RWPE2 (cell line): Measurements from ENCODE around the gene RIMBP2.

Experiments
- ATAC-seq: fragments of 200-7000 bp; cut with Tn5 transposase; 3 replicates; pipeline ENCODE4 v1.9.1; 2021; ENCODE audit warnings: low read depth
- DNase-seq: peaks from one replicate; pipeline ENCODE4 v3.0.0-alpha.2; 2020; ENCODE audit warnings: low spot score
- H3K27ac ChIP-seq: fragments of 450-650 bp; 2 replicates; pipeline ENCODE4 v1.5.1; 2017; ENCODE audit warnings: mild to moderate bottlenecking; ENCODE audit not compliant: poor library complexity, severe bottlenecking
- H3K27me3 ChIP-seq: fragments of 250-450 bp; sonication (Bioruptor Pico); 2 replicates; pipeline ENCODE4 v1.5.1; 2021; ENCODE audit warnings: mild to moderate bottlenecking, moderate library complexity; ENCODE audit not compliant: insufficient read depth, poor library complexity, severe bottlenecking
- H3K36me3 ChIP-seq: fragments of 250-450 bp; sonication (Bioruptor Pico); 2 replicates; pipeline ENCODE4 v1.5.1; 2020; ENCODE audit warnings: low read depth, mild to moderate bottlenecking, moderate library complexity
- H3K4me1 ChIP-seq: fragments of 250-450 bp; sonication (Bioruptor Pico); 2 replicates; pipeline ENCODE4 v1.5.1; 2021; ENCODE audit warnings: mild to moderate bottlenecking, moderate library complexity; ENCODE audit not compliant: insufficient read depth, poor library complexity, severe bottlenecking
- H3K4me3 ChIP-seq: fragments of 250-450 bp; sonication (Bioruptor Pico); 2 replicates; pipeline ENCODE4 v1.5.1; 2021; ENCODE audit warnings: mild to moderate bottlenecking, moderate library complexity; ENCODE audit not compliant: severe bottlenecking
- H3K9me3 ChIP-seq: fragments of 250-450 bp; sonication (Bioruptor Pico); 2 replicates; pipeline ENCODE4 v1.5.1; 2021; ENCODE audit warnings: mild to moderate bottlenecking, moderate library complexity; ENCODE audit not compliant: severe bottlenecking
- TF ChIP-seq, protein P1 (sequence below): fragments of 450-650 bp; IDR thresholded peaks from one replicate; pipeline ENCODE4 v1.5.1; 2017; ENCODE audit warnings: mild to moderate bottlenecking, moderate library complexity; ENCODE audit not compliant: poor library complexity, severe bottlenecking

Gene RIMBP2

DNA sequence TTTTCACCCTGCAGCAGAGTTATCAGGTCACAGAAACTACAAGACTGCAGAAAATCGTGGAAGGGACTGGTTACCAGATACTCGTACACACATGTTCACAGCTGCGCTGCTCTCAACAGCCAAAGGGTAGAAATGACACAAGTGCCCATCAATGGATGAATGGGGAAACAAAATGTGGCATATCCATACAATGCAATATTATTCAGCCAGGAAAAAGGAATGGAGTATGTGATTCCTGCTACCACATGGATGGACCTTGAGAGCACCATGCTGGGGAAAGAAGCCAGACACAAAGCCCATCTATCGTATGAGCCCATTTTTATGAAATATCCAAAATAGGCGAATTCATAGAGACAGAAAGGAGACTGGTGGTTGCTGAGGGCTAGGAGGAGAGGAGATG lies 1.7 kb upstream of the RIMBP2 start:
- H3K36me3 ChIP-seq = no peaks in the 10 kb centered on the region
- peaks cover 50% of the 10 kb centered on the region for H3K27me3 ChIP-seq
- H3K9me3 ChIP-seq = peaks cover 1% of the 10 kb centered on the region
- TF ChIP-seq, protein P1, sequence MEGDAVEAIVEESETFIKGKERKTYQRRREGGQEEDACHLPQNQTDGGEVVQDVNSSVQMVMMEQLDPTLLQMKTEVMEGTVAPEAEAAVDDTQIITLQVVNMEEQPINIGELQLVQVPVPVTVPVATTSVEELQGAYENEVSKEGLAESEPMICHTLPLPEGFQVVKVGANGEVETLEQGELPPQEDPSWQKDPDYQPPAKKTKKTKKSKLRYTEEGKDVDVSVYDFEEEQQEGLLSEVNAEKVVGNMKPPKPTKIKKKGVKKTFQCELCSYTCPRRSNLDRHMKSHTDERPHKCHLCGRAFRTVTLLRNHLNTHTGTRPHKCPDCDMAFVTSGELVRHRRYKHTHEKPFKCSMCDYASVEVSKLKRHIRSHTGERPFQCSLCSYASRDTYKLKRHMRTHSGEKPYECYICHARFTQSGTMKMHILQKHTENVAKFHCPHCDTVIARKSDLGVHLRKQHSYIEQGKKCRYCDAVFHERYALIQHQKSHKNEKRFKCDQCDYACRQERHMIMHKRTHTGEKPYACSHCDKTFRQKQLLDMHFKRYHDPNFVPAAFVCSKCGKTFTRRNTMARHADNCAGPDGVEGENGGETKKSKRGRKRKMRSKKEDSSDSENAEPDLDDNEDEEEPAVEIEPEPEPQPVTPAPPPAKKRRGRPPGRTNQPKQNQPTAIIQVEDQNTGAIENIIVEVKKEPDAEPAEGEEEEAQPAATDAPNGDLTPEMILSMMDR = no peak
- H3K4me3 ChIP-seq = no peak overlapping the region
- DNase-seq (no peak), ATAC-seq (no peak)
- H3K27ac ChIP-seq = no peak overlapping the region
- H3K4me1 ChIP-seq = no peaks in the 10 kb centered on the region

DNA sequence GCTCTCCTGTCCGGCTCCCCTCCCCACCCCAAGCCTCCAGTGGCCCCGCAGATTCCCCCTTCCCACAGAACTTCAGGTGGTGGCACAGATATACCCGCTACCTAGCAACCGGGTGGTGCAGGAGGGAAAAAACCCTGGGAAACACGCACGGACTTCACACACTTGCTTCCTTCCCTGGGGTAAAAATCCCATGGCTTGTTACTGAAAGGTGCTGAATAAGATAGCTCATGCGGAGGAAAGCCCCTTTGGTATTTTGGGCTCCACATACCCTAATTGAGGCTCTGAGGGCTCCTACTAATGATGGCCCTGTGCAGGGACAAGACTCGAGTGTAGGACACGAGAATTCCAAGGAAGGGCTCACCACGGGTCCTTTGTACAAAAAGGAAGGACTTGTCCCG lies 869 bp upstream of the RIMBP2 start:
- TF ChIP-seq, protein P1 = no peak

DNA sequence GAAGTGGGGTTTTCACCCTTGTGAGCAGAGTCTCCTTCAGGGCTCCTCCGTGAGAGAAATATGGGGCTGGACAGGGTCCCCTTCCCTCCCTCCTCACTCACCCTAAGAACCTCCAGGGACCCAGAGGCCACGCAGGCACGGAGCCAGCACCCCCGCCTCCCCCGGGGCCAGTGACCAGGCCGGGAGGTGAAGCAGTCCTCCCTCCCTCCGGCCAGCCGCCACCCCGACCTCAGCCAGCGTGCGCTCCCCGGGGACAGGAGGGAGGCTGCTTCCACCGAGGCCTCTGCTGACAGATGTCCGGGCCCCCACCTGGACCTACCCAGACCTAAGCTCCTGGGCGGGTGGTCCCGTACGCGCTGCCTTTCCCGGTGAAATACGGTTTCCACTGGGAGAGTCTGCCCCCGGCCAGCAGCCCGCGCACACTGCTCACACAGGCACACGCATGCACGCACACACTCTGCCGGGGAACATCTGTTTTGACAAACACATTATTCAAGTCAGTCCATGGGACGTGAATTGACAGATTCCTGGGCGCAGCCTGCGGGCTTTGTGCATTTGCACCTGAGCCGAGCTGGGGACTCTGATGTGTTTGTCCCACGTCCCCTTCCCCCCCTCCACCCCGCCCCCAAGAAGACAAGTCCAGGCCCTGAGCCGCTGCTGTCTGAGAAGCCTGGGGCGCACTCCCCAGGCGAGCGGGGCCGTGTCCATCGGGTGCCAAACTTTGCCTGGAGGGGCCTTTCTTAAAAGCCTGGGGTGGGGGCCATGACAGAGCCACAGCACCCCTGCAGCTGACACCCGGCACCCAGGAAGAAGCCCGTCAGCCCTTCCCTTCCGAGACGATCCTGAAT lies 725 bp downstream of the RIMBP2 start:
- no peak overlapping the region for H3K4me3 ChIP-seq
- TF ChIP-seq, protein P1 = no peak
- H3K36me3 ChIP-seq = no peaks in the 10 kb centered on the region
- DNase-seq (no peak), ATAC-seq (no peak)
- peaks cover 54% of the 10 kb centered on the region for H3K27me3 ChIP-seq
- H3K27ac ChIP-seq = no peak overlapping the region
- no peaks in the 10 kb centered on the region for H3K4me1 ChIP-seq
- no peaks in the 10 kb centered on the region for H3K9me3 ChIP-seq

More for the DNA sequence above, 869 bp upstream of the RIMBP2 start:
- Histone ChIP-seq H3K4me1 (no peaks in the 10 kb centered on the region), H3K36me3 (no peaks in the 10 kb centered on the region), H3K4me3 (no peak overlapping the region), H3K27me3 (peaks cover 52% of the 10 kb centered on the region), H3K9me3 (no peaks in the 10 kb centered on the region), H3K27ac (no peak overlapping the region)
- ATAC-seq = no peak
- no peak for DNase-seq

DNA sequence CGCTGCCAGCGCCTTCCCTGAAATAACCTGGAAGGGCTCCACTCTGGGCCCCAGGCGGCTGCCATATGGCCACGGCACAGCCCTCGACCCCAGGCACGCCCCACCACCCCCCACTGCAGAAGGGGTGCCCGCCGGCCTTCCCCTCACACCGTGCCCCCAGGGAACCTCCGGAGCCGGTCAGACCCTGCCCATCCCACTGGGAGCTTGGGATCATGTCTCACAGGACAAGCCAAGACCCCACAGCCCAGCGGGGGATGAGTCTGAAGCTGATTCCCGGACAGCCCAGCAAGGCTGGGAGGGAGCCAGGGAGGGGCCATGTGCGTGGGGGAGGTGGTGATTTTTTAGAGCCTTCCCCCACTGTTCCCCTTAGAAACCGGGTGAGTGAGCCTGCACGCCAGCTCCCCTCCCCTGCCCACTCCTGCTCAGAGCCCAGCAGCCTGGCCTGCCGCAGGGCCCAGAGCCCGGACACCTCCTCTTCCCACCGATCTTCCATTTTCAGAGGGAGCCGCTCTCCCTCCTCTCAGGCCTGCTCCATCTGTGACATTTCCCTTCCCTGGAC lies 1.4 kb downstream of the RIMBP2 start:
- ATAC-seq (no peak), DNase-seq (no peak)
- Histone ChIP-seq H3K4me1 (no peaks in the 10 kb centered on the region), H3K36me3 (no peaks in the 10 kb centered on the region), H3K27ac (no peak overlapping the region), H3K4me3 (no peak overlapping the region), H3K9me3 (no peaks in the 10 kb centered on the region), H3K27me3 (peaks cover 58% of the 10 kb centered on the region)
- TF ChIP-seq, protein P1 = no peak
